Anterior cingulate cortex (tissue), 58 donors: Measurements from ENCODE around the gene MCC.

Experiments
- DNase-seq, 58 donors: peaks; one replicate each; lab custom pipeline; 2025; lab: John Stamatoyannopoulos, UW

MCC gene

GRCh38 chr5:113128641-113129330, 359.5 kb downstream of the MCC start:
- no peak for DNase-seq

- DNase-seq, result no peak
Measured at GRCh38 chr5:113128082-113128481, 360.2 kb downstream of the MCC start.

- DNase-seq, result no peak
Measured at GRCh38 chr5:113127021-113127420, 361.2 kb downstream of the MCC start.

GRCh38 chr5:113125371-113125770, 362.9 kb downstream of the MCC start:
- DNase-seq, result no peak

- no peak for DNase-seq
Measured at GRCh38 chr5:113124914-113125313, 363.3 kb downstream of the MCC start.

- no peak for DNase-seq
Measured at GRCh38 chr5:113124265-113124664, 364.0 kb downstream of the MCC start.

- no peak for DNase-seq
Measured at GRCh38 chr5:113123618-113124017, 364.6 kb downstream of the MCC start.

- no peak for DNase-seq
Measured at GRCh38 chr5:113122053-113122452, 366.2 kb downstream of the MCC start.

GRCh38 chr5:113119246-113119924, 368.9 kb downstream of the MCC start:
- peak in 5 of 58 donors; percentile 7 to 25 (median 14) for DNase-seq

- peak in 14 of 58 donors; percentile 6 to 51 (median 20) for DNase-seq
Measured at GRCh38 chr5:113118765-113119164, 369.5 kb downstream of the MCC start.

GRCh38 chr5:113118298-113118697, 370.0 kb downstream of the MCC start:
- no peak for DNase-seq

- DNase-seq, result no peak
Measured at GRCh38 chr5:113117543-113118115, 370.6 kb downstream of the MCC start.

GRCh38 chr5:113115956-113116355, 372.3 kb downstream of the MCC start:
- no peak for DNase-seq

GRCh38 chr5:113115061-113115460, 373.2 kb downstream of the MCC start:
- DNase-seq, result no peak

GRCh38 chr5:113114559-113114958, 373.7 kb downstream of the MCC start:
- DNase-seq, result no peak

- no peak for DNase-seq
Measured at GRCh38 chr5:113112435-113112834, 375.8 kb downstream of the MCC start.

GRCh38 chr5:113110117-113110516, 378.1 kb downstream of the MCC start:
- no peak for DNase-seq

GRCh38 chr5:113109344-113109743, 378.9 kb downstream of the MCC start:
- no peak for DNase-seq

GRCh38 chr5:113108485-113108884, 379.8 kb downstream of the MCC start:
- DNase-seq, result no peak

- no peak for DNase-seq
Measured at GRCh38 chr5:113106821-113107220, 381.4 kb downstream of the MCC start.

GRCh38 chr5:113105693-113106280, 382.5 kb downstream of the MCC start:
- no peak for DNase-seq
